A549 (cell line): ENCODE data around the gene DBH.

ENCODE experiments used
- CBX8 ChIP-seq: fragments of 200-600 bp; sonication (generic); IDR thresholded peaks from 2 replicates; pipeline ENCODE4 v1.6.1; 2016
- CTCF ChIP-seq: fragments of >200 bp; sonication (Bioruptor Twin); formaldehyde crosslinking; IDR thresholded peaks from 3 replicates; pipeline ENCODE4 v1.5.1; 2016
- FOXS1 ChIP-seq: fragments of 250-450 bp; sonication (Bioruptor Pico); IDR thresholded peaks from 2 replicates; pipeline ENCODE4 v1.5.0; 2020; ENCODE audit warnings: mild to moderate bottlenecking, moderate library complexity
- MAFK ChIP-seq: fragments of 450-650 bp; IDR thresholded peaks from 2 replicates; pipeline ENCODE4 v1.6.1; 2014; ENCODE audit not compliant: partially characterized antibody
- POLR2A ChIP-seq: IDR thresholded peaks from 2 replicates; pipeline ENCODE4 v1.6.1; 2012; ENCODE audit warnings: mild to moderate bottlenecking, low read length
- RAD21 ChIP-seq, 2 experiments: fragments of >200 bp in 1 of 2; sonication (Bioruptor Twin) in 1 of 2; formaldehyde crosslinking in 1 of 2; IDR thresholded peaks in 1 of 2; conservative IDR thresholded peaks in 1 of 2; 2 replicates in 1 of 2; 3 replicates in 1 of 2; pipeline ENCODE4 v1.6.1; 2012 to 2018; ENCODE audit warnings: inconsistent platforms in 1 of 2
- RFX5 ChIP-seq: fragments of 450-650 bp; IDR thresholded peaks from 2 replicates; pipeline ENCODE4 v1.7.1; 2014; ENCODE audit warnings: antibody characterized with exemption, mild to moderate bottlenecking, moderate library complexity
- SREBF2 ChIP-seq: fragments of 450-650 bp; IDR thresholded peaks from 2 replicates; pipeline ENCODE4 v1.6.1; 2014; ENCODE audit warnings: mild to moderate bottlenecking, moderate library complexity
- ZFP36 ChIP-seq: fragments of 450-650 bp; IDR thresholded peaks from 2 replicates; pipeline ENCODE4 v1.6.1; 2014; ENCODE audit warnings: borderline replicate concordance; ENCODE audit not compliant: partially characterized antibody
- ZNF302 ChIP-seq: fragments of 250-450 bp; sonication (Bioruptor Pico); IDR thresholded peaks from 2 replicates; pipeline ENCODE4 v1.9.0; 2021; ENCODE audit warnings: inconsistent platforms, mild to moderate bottlenecking, moderate library complexity

GRCh38 chr9:133658442-133659431 is 22.6 kb downstream of the DBH start:
- TF ChIP-seq ZFP36 (no peak), CTCF (no peak), FOXS1 (CRISPR knock-in tag) (no peak), RFX5 (no peak), POLR2A (no peak), RAD21 (conservative IDR thresholded peaks at IDR 0.05 in 1 of 2, IDR thresholded peaks at IDR 0.05 in 1 of 2) (no peak), SREBF2 (no peak), MAFK (no peak), CBX8 (no peak), ZNF302 (CRISPR knock-in tag) (no peak)
